HepG2 (cell line): ENCODE data around the gene JPH4. TPM values are rescaled to one million over a fixed set of nuclear protein-coding genes. Genes with fewer than 3 reads are reported as not detected.

Experiments
- BCL6 ChIP-seq: IDR thresholded peaks from 2 replicates; pipeline ENCODE4 v1.6.1; 2016; ENCODE audit warnings: missing genetic modification reagents, missing compliant biosample characterization
- CSRNP2 ChIP-seq: sonication (generic); formaldehyde crosslinking; conservative IDR thresholded peaks from 2 replicates; pipeline ENCODE4 v1.8.0; 2022; ENCODE audit warnings: low read depth, missing genetic modification reagents
- DMAP1 ChIP-seq: IDR thresholded peaks from 2 replicates; pipeline ENCODE4 v1.6.1; 2016
- ESRRA ChIP-seq: sonication (generic); formaldehyde crosslinking; IDR thresholded peaks from 2 replicates; pipeline ENCODE4 v1.5.1; 2020; ENCODE audit warnings: mild to moderate bottlenecking, low read depth, missing genetic modification reagents
- FIP1L1 ChIP-seq: fragments of 200-400 bp; formaldehyde crosslinking; IDR thresholded peaks from 2 replicates; pipeline ENCODE4 v1.6.1; 2018; ENCODE audit warnings: low read depth, mild to moderate bottlenecking, low read length, moderate library complexity, borderline replicate concordance; ENCODE audit not compliant: insufficient read depth
- IRX3 ChIP-seq: sonication (generic); formaldehyde crosslinking; IDR thresholded peaks from 2 replicates; pipeline ENCODE4 v1.8.1; 2023; ENCODE audit warnings: mild to moderate bottlenecking, low read depth, missing genetic modification reagents, borderline replicate concordance
- JUN ChIP-seq: sonication (generic); formaldehyde crosslinking; IDR thresholded peaks from 2 replicates; pipeline ENCODE4 v1.4.0; 2020; ENCODE audit warnings: mild to moderate bottlenecking, missing genetic modification reagents
- NFYC ChIP-seq: IDR thresholded peaks from 2 replicates; pipeline ENCODE4 v1.6.1; 2016; ENCODE audit warnings: missing genetic modification reagents, missing compliant biosample characterization
- NR0B2 ChIP-seq: sonication (generic); formaldehyde crosslinking; IDR thresholded peaks from 2 replicates; pipeline ENCODE4 v1.4.0; 2020; ENCODE audit warnings: mild to moderate bottlenecking, missing genetic modification reagents
- NR2F2 ChIP-seq: IDR thresholded peaks from 2 replicates; pipeline ENCODE4 v1.6.1; 2012; ENCODE audit warnings: low read depth, inconsistent platforms, borderline replicate concordance
- RARA ChIP-seq: IDR thresholded peaks from 2 replicates; pipeline ENCODE4 v1.6.1; 2016; ENCODE audit warnings: missing genetic modification reagents, missing compliant biosample characterization
- SIN3A ChIP-seq: IDR thresholded peaks from 2 replicates; pipeline ENCODE4 v1.6.1; 2011; ENCODE audit warnings: low read depth, mild to moderate bottlenecking, control low read depth, low read length, borderline replicate concordance
- SOX6 ChIP-seq, 2 experiments: fragments of 450-650 bp in 1 of 2; sonication (generic) in 1 of 2; formaldehyde crosslinking in 1 of 2; IDR thresholded peaks; 2 replicates each; pipeline versions ENCODE4 v1.4.0 to v1.6.1; 2017 to 2020; ENCODE audit warnings: antibody characterized with exemption in 1 of 2, mild to moderate bottlenecking in 1 of 2, missing genetic modification reagents in 1 of 2
- SRSF9 ChIP-seq: fragments of 200-400 bp; formaldehyde crosslinking; IDR thresholded peaks from 2 replicates; pipeline ENCODE4 v1.6.1; 2018; ENCODE audit warnings: borderline replicate concordance, mild to moderate bottlenecking, low read depth, low read length; ENCODE audit not compliant: insufficient read depth, poor library complexity, severe bottlenecking
- TEAD3 ChIP-seq: optimal IDR thresholded peaks from 2 replicates; pipeline ENCODE3; 2016; ENCODE audit warnings: borderline replicate concordance
- THAP11 ChIP-seq: IDR thresholded peaks from 2 replicates; pipeline ENCODE4 v1.6.1; 2016; ENCODE audit warnings: missing biosample characterization, missing genetic modification reagents
- ZFP91 ChIP-seq: sonication (generic); formaldehyde crosslinking; IDR thresholded peaks from 2 replicates; pipeline ENCODE4 v1.9.0; 2022; ENCODE audit warnings: missing genetic modification reagents, mild to moderate bottlenecking, borderline replicate concordance
- ZNF10 ChIP-seq: sonication (generic); formaldehyde crosslinking; IDR thresholded peaks from 2 replicates; pipeline ENCODE4 v1.4.0; 2020; ENCODE audit warnings: mild to moderate bottlenecking, low read depth, missing genetic modification reagents, borderline replicate concordance
- ZNF160 ChIP-seq: sonication (generic); formaldehyde crosslinking; IDR thresholded peaks from 2 replicates; pipeline ENCODE4 v1.8.0; 2022; ENCODE audit warnings: mild to moderate bottlenecking, inconsistent platforms, missing genetic modification reagents
- ZNF431 ChIP-seq: sonication (generic); formaldehyde crosslinking; IDR thresholded peaks from 2 replicates; pipeline ENCODE4 v1.9.0; 2022; ENCODE audit warnings: missing genetic modification reagents, low read depth, mild to moderate bottlenecking, borderline replicate concordance
- ZNF484 ChIP-seq: sonication (generic); formaldehyde crosslinking; IDR thresholded peaks from 2 replicates; pipeline ENCODE4 v1.5.1; 2020; ENCODE audit warnings: mild to moderate bottlenecking, low read depth, missing genetic modification reagents, borderline replicate concordance
- ZNF557 ChIP-seq: sonication (generic); formaldehyde crosslinking; IDR thresholded peaks from 2 replicates; pipeline ENCODE4 v1.4.0; 2020; ENCODE audit warnings: missing genetic modification reagents
- ZNF562 ChIP-seq: sonication (generic); formaldehyde crosslinking; IDR thresholded peaks from 2 replicates; pipeline ENCODE4 v1.8.0; 2022; ENCODE audit warnings: missing genetic modification reagents, borderline replicate concordance
- ZNF598 ChIP-seq: sonication (generic); formaldehyde crosslinking; IDR thresholded peaks from 2 replicates; pipeline ENCODE4 v1.5.1; 2020; ENCODE audit warnings: mild to moderate bottlenecking, missing genetic modification reagents, borderline replicate concordance
- ZNF766 ChIP-seq: sonication (generic); formaldehyde crosslinking; IDR thresholded peaks from 2 replicates; pipeline ENCODE4 v1.5.0; 2020; ENCODE audit warnings: missing genetic modification reagents, borderline replicate concordance
- ZNF816 ChIP-seq: sonication (generic); formaldehyde crosslinking; IDR thresholded peaks from 2 replicates; pipeline ENCODE4 v1.8.0; 2022; ENCODE audit warnings: missing genetic modification reagents, mild to moderate bottlenecking, borderline replicate concordance
- ZSCAN30 ChIP-seq: sonication (generic); formaldehyde crosslinking; IDR thresholded peaks from 2 replicates; pipeline ENCODE4 v1.5.0; 2020; ENCODE audit warnings: mild to moderate bottlenecking, missing genetic modification reagents
- polyA plus RNA-seq, 8 experiments: library from polyadenylated mRNA; depleted of rRNA in 3 of 8; stranded (reverse) in 7 of 8; unstranded in 1 of 8; fragments of >200 nt; fragmentation: Illumina TruSeq in 4 of 8; extraction: Trizol in 4 of 8; gene quantifications; 2 replicates each; pipeline versions ENCODE4 v1.2.1 to v1.2.3, GENCODE V29; 2011 to 2016; ENCODE audit warnings: low read depth in 4 of 8, missing spikeins in 1 of 8, mixed read lengths in 1 of 8; ENCODE audit not compliant: insufficient read depth in 1 of 8
- total RNA-seq, 5 experiments: library from RNA; depleted of rRNA; stranded (reverse); fragments of >200 nt; fragmentation: Illumina TruSeq; extraction: Trizol; gene quantifications; 2 replicates each; pipeline ENCODE4 v1.2.3, GENCODE V29; 2016; ENCODE audit warnings: low read depth in 1 of 5

Gene JPH4
- total and polyA plus RNA-seq, 2 of the 13 experiments (the other 11 are each of a cell fraction or from before 2014, with no cell fraction given) = 0.08 to 0.22 TPM

GRCh38 chr14:23566778-23567185 lies 11.8 kb downstream of the JPH4 start (continued):
- no peak for TF ChIP-seq FIP1L1
- TF ChIP-seq ZNF598 (CRISPR knock-in tag) = no peak
- no peak for TF ChIP-seq ZNF816 (CRISPR knock-in tag)
- no peak for TF ChIP-seq ZSCAN30 (CRISPR knock-in tag)
- TF ChIP-seq THAP11 = peak; percentile 33; the same call in 1 of the 2 replicates
- TF ChIP-seq TEAD3 = peak; percentile 23
- TF ChIP-seq CSRNP2 (CRISPR knock-in tag) = no peak
- no peak for TF ChIP-seq ZNF562 (CRISPR knock-in tag)
- no peak for TF ChIP-seq ESRRA
- TF ChIP-seq IRX3 (CRISPR knock-in tag) = no peak; the same call in 1 of the 2 replicates
- TF ChIP-seq NR2F2 = no peak
- peak; percentile 77 for TF ChIP-seq NR0B2 (CRISPR knock-in tag)
- TF ChIP-seq ZNF160 = no peak
- TF ChIP-seq DMAP1 (CRISPR knock-in tag) = no peak
- no peak for TF ChIP-seq NFYC
- no peak; the same call in 1 of the 2 replicates for TF ChIP-seq ZNF431 (CRISPR knock-in tag)
- no peak for TF ChIP-seq ZNF766 (CRISPR knock-in tag)
- peak; percentile 59; the same call in 1 of the 2 replicates for TF ChIP-seq SIN3A
- TF ChIP-seq ZNF484 (CRISPR knock-in tag) = no peak
- TF ChIP-seq BCL6 (CRISPR knock-in tag) = no peak
- TF ChIP-seq RARA (CRISPR knock-in tag) = no peak
- TF ChIP-seq SOX6 (IDR thresholded peaks at IDR 0.05) = no peak
- no peak for TF ChIP-seq SOX6 (CRISPR knock-in tag; IDR thresholded peaks at IDR 0.05)
- TF ChIP-seq ZNF557 = no peak
- TF ChIP-seq ZNF10 (CRISPR knock-in tag) = 0 out of 2 replicates have a peak, but pooled peaks have one; percentile 12
- no peak for TF ChIP-seq JUN
- TF ChIP-seq ZFP91 = 0 out of 2 replicates have a peak, but pooled peaks have one; percentile 28
- TF ChIP-seq SRSF9 = no peak
